Caco-2 (cell line): ENCODE data around the gene C2orf69. TPM values are rescaled to one million over a fixed set of nuclear protein-coding genes. Genes with fewer than 3 reads are reported as not detected.

Experiments
- BruUV-seq: library from RNA; stranded (reverse); fragments of 400-500 nt; replicated peaks from 2 replicates; lab custom pipeline; 2021; lab: Mats Ljungman, UMichigan
- CTCF ChIA-PET: fragments of 300-600 bp; sonication (Branson Sonifier 250); formaldehyde crosslinking; loops from one replicate; lab custom pipeline; 2022; ENCODE audit warnings: antibody characterized with exemption; lab: Charles Lee
- POLR2A ChIA-PET: fragments of 300-600 bp; sonication (Branson Sonifier 250); formaldehyde crosslinking; loops from one replicate; lab custom pipeline; 2022; ENCODE audit warnings: antibody characterized with exemption; lab: Charles Lee
- DNase-seq, 2 experiments: peaks; one replicate each; pipeline versions ENCODE4 v3.0.0 to v3.0.0-alpha.2; 2020 to 2022
- H3K27me3 ChIP-seq: replicated peaks from 2 replicates; pipeline ENCODE4 v1.6.0; 2011; ENCODE audit warnings: low read length; ENCODE audit not compliant: control insufficient read depth, insufficient read depth
- H3K36me3 ChIP-seq: 2 replicates; pipeline ENCODE4 v1.5.1; 2011; ENCODE audit warnings: low read length; ENCODE audit not compliant: control insufficient read depth, insufficient read depth
- H3K4me1 ChIP-seq: fragments of 250-450 bp; sonication (Bioruptor Pico); 2 replicates; pipeline ENCODE4 v1.5.1; 2020; ENCODE audit warnings: mild to moderate bottlenecking
- H3K4me3 ChIP-seq: 2 replicates; pipeline ENCODE4 v1.5.1; 2011; ENCODE audit warnings: low read depth, mild to moderate bottlenecking, control low read depth, low read length
- H3K9me3 ChIP-seq: fragments of 250-450 bp; sonication (Bioruptor Pico); 2 replicates; pipeline ENCODE4 v1.5.1; 2020; ENCODE audit warnings: mild to moderate bottlenecking, moderate library complexity
- H3K27ac Mint-ChIP-seq: one replicate; pipeline ENCODE4 v1.8.0; 2022; ENCODE audit warnings: mixed read lengths; ENCODE audit not compliant: unreplicated experiment
- H3K27me3 Mint-ChIP-seq: one replicate; pipeline ENCODE4 v1.8.0; 2022; ENCODE audit warnings: mixed read lengths; ENCODE audit not compliant: insufficient read depth, unreplicated experiment
- H3K36me3 Mint-ChIP-seq: one replicate; pipeline ENCODE4 v1.8.0; 2022; ENCODE audit warnings: mild to moderate bottlenecking, mixed read lengths; ENCODE audit not compliant: insufficient read depth, unreplicated experiment
- H3K4me1 Mint-ChIP-seq: one replicate; pipeline ENCODE4 v1.8.0; 2022; ENCODE audit warnings: low read depth, mixed read lengths; ENCODE audit not compliant: unreplicated experiment
- H3K4me3 Mint-ChIP-seq: one replicate; pipeline ENCODE4 v1.8.0; 2022; ENCODE audit warnings: mild to moderate bottlenecking, moderate library complexity, mixed read lengths; ENCODE audit not compliant: unreplicated experiment
- H3K9me3 Mint-ChIP-seq: one replicate; pipeline ENCODE4 v1.8.0; 2022; ENCODE audit warnings: mixed read lengths; ENCODE audit not compliant: unreplicated experiment
- intact Hi-C: fragments of 100-400 bp; cut with micrococcal nuclease; formaldehyde crosslinking; loops from one replicate; pipeline ENCODE4 v1.10.0; 2022; ENCODE audit not compliant: unreplicated experiment
- total RNA-seq: library from RNA; stranded (reverse); gene quantifications from 2 replicates; pipeline ENCODE4 v1.2.3, GENCODE V29; 2022
- TF ChIP-seq, protein P1 (sequence below), 2 experiments: fragments of 200-600 bp in 1 of 2; IDR thresholded peaks; 1 replicate in 1 of 2; 2 replicates in 1 of 2; pipeline versions ENCODE4 v1.5.1 to v1.8.0; 2011 to 2022; ENCODE audit warnings: antibody characterized with exemption in 1 of 2, control low read depth in 1 of 2, inconsistent platforms in 1 of 2, low read depth in 1 of 2, low read length in 1 of 2, mild to moderate bottlenecking in 1 of 2, moderate library complexity in 1 of 2; ENCODE audit not compliant: insufficient read depth in 1 of 2, severe bottlenecking in 1 of 2, unreplicated experiment in 1 of 2

C2orf69 gene
- total RNA-seq, 1 experiment from 2014 or later: 17.1 TPM

DNA sequence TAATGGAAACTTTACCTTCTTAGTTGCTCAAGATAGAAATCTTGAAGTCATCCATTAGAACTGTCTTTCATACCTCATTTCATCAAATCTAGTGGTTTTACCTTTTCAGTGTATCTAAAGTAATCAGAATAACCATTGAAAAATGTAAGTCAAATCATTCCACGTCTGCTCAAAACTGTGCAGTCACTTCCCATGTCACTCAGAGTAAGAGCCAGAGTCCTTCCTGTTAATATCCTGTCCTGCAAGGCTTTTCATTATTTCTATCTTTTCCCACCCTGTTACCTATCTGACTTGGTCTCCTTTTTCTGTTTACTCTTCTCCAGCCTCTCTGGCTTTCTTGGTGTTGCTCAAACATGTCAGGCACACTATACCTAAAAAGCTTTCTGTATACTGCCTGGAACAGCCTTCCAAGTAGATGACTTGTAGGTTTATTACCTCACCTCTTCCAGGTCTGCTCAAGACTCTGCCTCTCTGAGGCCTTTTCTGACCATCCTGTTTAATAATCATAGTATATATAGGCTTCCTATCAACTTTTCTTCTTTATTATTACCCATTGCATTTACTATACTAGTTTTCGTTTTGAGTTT is 3.4 kb downstream of the C2orf69 start:
- peaks cover 1% of the 10 kb centered on the region; the same call in 1 of the 2 replicates for H3K36me3 ChIP-seq
- no peak overlapping the region for H3K27ac Mint-ChIP-seq

DNA sequence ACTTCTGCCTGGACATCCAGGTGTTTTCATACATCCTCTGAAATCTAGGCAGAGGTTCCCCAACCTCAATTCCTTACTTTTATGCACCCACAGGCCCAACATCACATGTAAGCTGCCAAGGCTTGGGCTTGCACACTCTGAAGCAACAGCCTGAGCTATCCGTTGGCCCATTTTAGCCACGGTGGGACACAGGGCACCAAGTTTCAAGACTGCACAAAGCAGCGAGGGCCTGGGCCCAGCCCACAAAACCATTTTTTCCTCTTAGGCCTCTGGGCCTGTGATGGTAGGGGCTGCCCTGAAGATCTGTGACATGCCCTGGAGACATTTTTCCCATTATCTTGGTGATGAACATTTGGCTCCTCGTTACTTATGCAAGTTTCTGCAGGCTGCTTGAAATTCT is 5.9 kb downstream of the C2orf69 start:
- CTCF ChIA-PET: interaction anchor here (0.6 kb wide), 1 partner anchor 10 kb away, joined by 7 read pairs; no protein-coding TSS in a partner anchor
- Mint-ChIP-seq H3K4me1 (peaks cover 13% of the 10 kb centered on the region), H3K27me3 (no peaks in the 10 kb centered on the region), H3K36me3 (peaks cover 45% of the 10 kb centered on the region), H3K4me3 (no peak overlapping the region), H3K27ac (no peak overlapping the region), H3K9me3 (no peaks in the 10 kb centered on the region)
- POLR2A ChIA-PET: no interaction called here
- no peak overlapping the region for H3K4me3 ChIP-seq
- TF ChIP-seq, protein P1, sequence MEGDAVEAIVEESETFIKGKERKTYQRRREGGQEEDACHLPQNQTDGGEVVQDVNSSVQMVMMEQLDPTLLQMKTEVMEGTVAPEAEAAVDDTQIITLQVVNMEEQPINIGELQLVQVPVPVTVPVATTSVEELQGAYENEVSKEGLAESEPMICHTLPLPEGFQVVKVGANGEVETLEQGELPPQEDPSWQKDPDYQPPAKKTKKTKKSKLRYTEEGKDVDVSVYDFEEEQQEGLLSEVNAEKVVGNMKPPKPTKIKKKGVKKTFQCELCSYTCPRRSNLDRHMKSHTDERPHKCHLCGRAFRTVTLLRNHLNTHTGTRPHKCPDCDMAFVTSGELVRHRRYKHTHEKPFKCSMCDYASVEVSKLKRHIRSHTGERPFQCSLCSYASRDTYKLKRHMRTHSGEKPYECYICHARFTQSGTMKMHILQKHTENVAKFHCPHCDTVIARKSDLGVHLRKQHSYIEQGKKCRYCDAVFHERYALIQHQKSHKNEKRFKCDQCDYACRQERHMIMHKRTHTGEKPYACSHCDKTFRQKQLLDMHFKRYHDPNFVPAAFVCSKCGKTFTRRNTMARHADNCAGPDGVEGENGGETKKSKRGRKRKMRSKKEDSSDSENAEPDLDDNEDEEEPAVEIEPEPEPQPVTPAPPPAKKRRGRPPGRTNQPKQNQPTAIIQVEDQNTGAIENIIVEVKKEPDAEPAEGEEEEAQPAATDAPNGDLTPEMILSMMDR (IDR thresholded peaks at IDR 0.05; ENCODE audit: insufficient read depth in 1 of 2, low read depth in 1 of 2, low read length in 1 of 2, severe bottlenecking in 1 of 2, unreplicated experiment in 1 of 2): no peak
- intact Hi-C loops: no loop called here
- H3K36me3 ChIP-seq: peaks cover 1% of the 10 kb centered on the region; the same call in 1 of the 2 replicates
- no peak for DNase-seq
- no peaks in the 10 kb centered on the region for H3K27me3 ChIP-seq
- BruUV-seq: no TSS peak
- peaks cover 4% of the 10 kb centered on the region; the same call in 1 of the 2 replicates for H3K4me1 ChIP-seq
- peaks cover 18% of the 10 kb centered on the region for H3K9me3 ChIP-seq

More for the DNA sequence above, 3.4 kb downstream of the C2orf69 start:
- ChIA-PET CTCF (no interaction called here), POLR2A (no interaction called here)
- peaks cover 53% of the 10 kb centered on the region for H3K36me3 Mint-ChIP-seq
- H3K9me3 Mint-ChIP-seq: no peaks in the 10 kb centered on the region
- TF ChIP-seq, protein P1 (IDR thresholded peaks at IDR 0.05; ENCODE audit: insufficient read depth in 1 of 2, low read depth in 1 of 2, low read length in 1 of 2, severe bottlenecking in 1 of 2, unreplicated experiment in 1 of 2): no peak
- Histone ChIP-seq H3K4me3 (no peak overlapping the region), H3K4me1 (peaks cover 12% of the 10 kb centered on the region), H3K27me3 (no peaks in the 10 kb centered on the region), H3K9me3 (peaks cover 18% of the 10 kb centered on the region)
- peaks cover 23% of the 10 kb centered on the region for H3K4me1 Mint-ChIP-seq
- H3K4me3 Mint-ChIP-seq: peak overlapping the region; percentile 28
- BruUV-seq: no TSS peak
- no peak for DNase-seq
- intact Hi-C loops: no loop called here
- H3K27me3 Mint-ChIP-seq: no peaks in the 10 kb centered on the region

DNA sequence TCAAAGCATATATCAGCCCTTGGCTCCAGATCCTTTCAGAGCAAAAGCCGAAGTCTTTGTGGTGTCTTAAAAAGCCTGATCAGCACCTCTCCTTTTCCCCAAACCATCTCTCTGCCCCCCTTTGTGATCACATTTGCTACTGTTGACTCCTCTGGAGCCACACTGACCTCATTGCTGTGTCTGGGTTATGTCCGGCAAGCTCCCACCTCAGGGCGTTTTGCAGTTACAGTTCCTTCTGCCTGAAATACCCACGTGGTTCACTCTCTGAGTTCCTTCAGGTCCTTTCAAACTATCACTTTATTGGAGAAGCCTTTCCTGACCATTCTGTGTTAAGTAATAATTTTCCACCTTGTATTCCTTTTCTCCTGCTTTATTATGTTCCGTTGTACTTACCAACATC is 11.8 kb downstream of the C2orf69 start:
- no peak overlapping the region for H3K27ac Mint-ChIP-seq
- Histone ChIP-seq H3K36me3 (no peaks in the 10 kb centered on the region), H3K27me3 (no peaks in the 10 kb centered on the region), H3K4me3 (no peak overlapping the region), H3K4me1 (no peaks in the 10 kb centered on the region), H3K9me3 (no peaks in the 10 kb centered on the region)
- peaks cover 31% of the 10 kb centered on the region for H3K36me3 Mint-ChIP-seq
- DNase-seq: no peak
- CTCF ChIA-PET: no interaction called here
- no peaks in the 10 kb centered on the region for H3K9me3 Mint-ChIP-seq
- TF ChIP-seq, protein P1 (IDR thresholded peaks at IDR 0.05; ENCODE audit: insufficient read depth in 1 of 2, low read depth in 1 of 2, low read length in 1 of 2, severe bottlenecking in 1 of 2, unreplicated experiment in 1 of 2): no peak
- intact Hi-C loops: no loop called here
- H3K4me1 Mint-ChIP-seq: no peaks in the 10 kb centered on the region
- POLR2A ChIA-PET: no interaction called here
- no peaks in the 10 kb centered on the region for H3K27me3 Mint-ChIP-seq
- BruUV-seq: no TSS peak
- no peak overlapping the region for H3K4me3 Mint-ChIP-seq
